Muscle layer of colon (tissue), 2 donors: ENCODE measurements around the gene LITAF.
"Not testable (repeated sequence)": the region's sequence is repeated elsewhere in the genome, so short reads cannot be mapped to it uniquely, and the experiment has no call there.

Experiments used
- H3K27ac ChIP-seq: one replicate; pipeline ENCODE4 v1.7.0; 2013; ENCODE audit warnings: low read depth, mild to moderate bottlenecking, low read length, moderate library complexity
- H3K27me3 ChIP-seq, 2 donors: one replicate each; pipeline ENCODE4 v1.7.0; 2013; ENCODE audit warnings: low read length in 2 of 2, mild to moderate bottlenecking in 2 of 2; ENCODE audit not compliant: insufficient read depth in 2 of 2, control insufficient read depth in 1 of 2
- H3K36me3 ChIP-seq: one replicate; pipeline ENCODE4 v1.7.0; 2013; ENCODE audit warnings: mild to moderate bottlenecking, low read length; ENCODE audit not compliant: insufficient read depth
- H3K4me1 ChIP-seq: one replicate; pipeline ENCODE4 v1.7.0; 2013; ENCODE audit warnings: mild to moderate bottlenecking, low read length; ENCODE audit not compliant: insufficient read depth
- H3K4me3 ChIP-seq, 2 donors: one replicate each; pipeline ENCODE4 v1.7.0; 2013; ENCODE audit warnings: low read length in 2 of 2, low read depth in 1 of 2, mild to moderate bottlenecking in 1 of 2, moderate library complexity in 1 of 2
- H3K9ac ChIP-seq: one replicate; pipeline ENCODE4 v1.7.0; 2013; ENCODE audit warnings: low read length
- H3K9me3 ChIP-seq: one replicate; pipeline ENCODE4 v1.7.0; 2013; ENCODE audit warnings: mild to moderate bottlenecking, low read length
- donor health status: abdominal sarcoma.
- donor health status: Adenocarcinoma of cecum.

The LITAF gene

DNA sequence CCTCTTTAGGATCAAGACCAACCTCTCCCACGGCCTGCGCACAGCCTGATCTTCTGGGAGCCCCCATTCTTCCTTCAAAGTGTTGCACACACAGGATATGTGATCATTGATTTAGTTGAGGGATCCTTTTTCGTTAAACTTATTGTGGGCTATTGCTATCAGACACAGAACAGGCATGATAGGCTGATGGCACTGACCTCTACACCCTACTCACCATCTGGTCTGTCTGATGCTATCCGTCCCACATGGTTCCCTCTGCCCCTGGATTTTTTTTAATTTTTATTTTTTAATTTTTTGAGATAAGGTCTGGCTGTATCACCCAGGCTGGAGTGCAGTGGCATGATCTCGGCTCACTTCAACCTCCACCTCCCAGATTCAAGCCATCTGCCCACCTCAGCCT, 19.2 kb upstream of the LITAF start:
- Histone ChIP-seq H3K27ac (no peak overlapping the region), H3K4me1 (no peaks in the 10 kb centered on the region)

DNA sequence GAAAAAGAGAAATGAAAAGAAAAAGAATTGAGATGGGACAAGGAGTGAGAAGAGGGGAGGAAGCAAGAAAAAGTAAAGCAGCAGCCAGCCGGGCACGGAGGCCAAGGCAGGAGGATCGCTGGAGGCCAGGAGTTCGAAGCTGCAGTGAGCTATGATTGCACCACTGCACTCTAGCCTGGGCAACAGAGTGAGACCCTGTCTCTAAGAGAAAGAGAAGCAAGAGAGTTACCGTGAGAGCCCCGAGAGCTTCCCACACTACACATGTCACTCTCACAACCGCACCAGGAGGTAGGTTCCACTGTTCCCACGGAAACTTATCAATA, 18.8 kb upstream of the LITAF start:
- Histone ChIP-seq H3K36me3 (no peaks in the 10 kb centered on the region), H3K4me1 (no peaks in the 10 kb centered on the region), H3K4me3 (no peak overlapping the region), H3K9ac (no peak overlapping the region), H3K27me3 (no peaks in the 10 kb centered on the region), H3K9me3 (no peaks in the 10 kb centered on the region), H3K27ac (no peak overlapping the region)

More for the DNA sequence above, 19.2 kb upstream of the LITAF start:
- no peaks in the 10 kb centered on the region for H3K27me3 ChIP-seq
- no peaks in the 10 kb centered on the region for H3K36me3 ChIP-seq
- H3K9me3 ChIP-seq: no peaks in the 10 kb centered on the region
- H3K4me3 ChIP-seq: no peak overlapping the region
- H3K9ac ChIP-seq: no peak overlapping the region

DNA sequence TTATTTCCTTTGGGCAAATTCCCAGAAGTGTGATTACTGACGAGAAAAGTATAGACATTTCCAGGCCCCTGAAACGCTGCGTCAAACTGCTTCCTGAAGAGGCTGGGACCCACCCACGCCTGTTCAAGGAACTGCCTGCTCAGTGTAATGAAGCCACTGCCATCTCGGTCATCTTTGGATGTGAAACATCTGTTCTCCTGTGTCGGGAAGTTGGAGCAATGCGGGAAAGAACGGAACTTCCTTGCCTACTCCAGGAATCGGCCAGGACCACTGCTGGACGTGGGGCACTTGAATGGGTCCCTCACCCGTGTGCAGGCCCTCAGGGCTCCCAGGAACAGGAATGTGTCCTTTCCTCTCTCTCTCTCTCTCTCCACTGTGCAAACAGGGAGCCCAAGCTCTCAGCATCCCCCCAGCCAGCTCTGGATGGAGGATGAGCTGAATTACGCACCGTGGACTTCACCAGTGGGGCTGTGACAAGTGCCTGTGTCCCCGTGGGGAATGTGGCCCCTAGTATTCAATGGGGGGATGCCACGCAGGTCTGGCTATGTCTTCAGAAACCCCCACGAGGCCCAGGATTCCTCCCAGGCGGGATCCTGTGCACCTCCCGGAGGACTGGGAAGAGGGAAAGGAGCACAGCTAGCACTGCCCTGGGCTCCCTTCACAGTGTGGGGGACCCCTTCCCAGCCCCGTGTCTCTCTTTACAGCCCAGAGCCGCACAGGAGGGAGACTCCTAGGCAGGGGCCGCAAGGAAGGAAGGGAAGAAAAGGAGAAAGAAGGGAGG, 18.3 kb upstream of the LITAF start:
- Histone ChIP-seq H3K9ac (no peak overlapping the region), H3K4me3 (no peak overlapping the region), H3K4me1 (no peaks in the 10 kb centered on the region), H3K9me3 (no peaks in the 10 kb centered on the region), H3K27ac (no peak overlapping the region), H3K36me3 (no peaks in the 10 kb centered on the region), H3K27me3 (no peaks in the 10 kb centered on the region)

DNA sequence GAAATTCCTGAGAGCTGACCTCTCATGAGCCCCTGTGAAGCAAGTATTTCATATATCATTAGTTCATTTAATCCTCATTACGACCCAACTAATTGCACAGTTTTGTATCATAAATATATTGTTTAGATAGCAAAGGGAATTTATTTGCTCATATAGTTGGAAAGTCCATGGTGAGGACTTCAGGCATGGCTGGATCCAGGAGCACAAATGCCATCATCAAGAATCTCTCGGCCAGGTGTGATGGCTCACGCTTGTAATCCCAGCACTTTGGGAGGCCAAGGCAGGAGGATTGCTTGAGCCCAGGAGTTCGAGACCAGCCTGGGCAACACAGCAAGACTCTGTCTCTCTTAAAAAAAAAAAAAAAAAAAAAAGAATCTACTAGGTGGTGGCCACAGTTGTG, 17.6 kb upstream of the LITAF start:
- not testable (repeated sequence) for H3K27me3 ChIP-seq, H3K9ac ChIP-seq, H3K4me1 ChIP-seq, H3K27ac ChIP-seq, H3K4me3 ChIP-seq, H3K9me3 ChIP-seq, H3K36me3 ChIP-seq

DNA sequence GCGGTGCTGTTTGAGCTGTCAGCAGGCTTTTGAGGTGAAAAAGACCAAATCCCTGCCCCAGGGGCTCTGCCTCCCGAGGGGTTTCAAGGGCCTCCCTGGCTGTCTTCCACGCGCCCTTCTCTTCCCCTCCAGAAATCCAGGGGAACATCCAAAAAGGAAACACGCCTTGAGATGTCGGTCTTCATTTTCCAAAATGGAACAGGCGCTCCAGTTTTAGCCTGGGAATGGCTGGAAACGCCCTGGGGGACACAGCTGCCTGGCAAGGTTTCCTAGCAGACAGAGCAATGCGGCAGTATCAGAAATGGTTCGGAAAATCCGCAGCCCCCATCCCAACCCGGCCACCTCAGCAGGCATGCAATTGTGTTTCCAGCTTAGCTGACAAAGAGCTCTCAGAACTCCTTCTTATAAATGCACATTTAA, 16.6 kb upstream of the LITAF start:
- Histone ChIP-seq H3K27me3 (no peaks in the 10 kb centered on the region), H3K9me3 (no peaks in the 10 kb centered on the region), H3K4me1 (no peaks in the 10 kb centered on the region), H3K27ac (no peak overlapping the region), H3K4me3 (no peak overlapping the region), H3K9ac (no peak overlapping the region), H3K36me3 (no peaks in the 10 kb centered on the region)

DNA sequence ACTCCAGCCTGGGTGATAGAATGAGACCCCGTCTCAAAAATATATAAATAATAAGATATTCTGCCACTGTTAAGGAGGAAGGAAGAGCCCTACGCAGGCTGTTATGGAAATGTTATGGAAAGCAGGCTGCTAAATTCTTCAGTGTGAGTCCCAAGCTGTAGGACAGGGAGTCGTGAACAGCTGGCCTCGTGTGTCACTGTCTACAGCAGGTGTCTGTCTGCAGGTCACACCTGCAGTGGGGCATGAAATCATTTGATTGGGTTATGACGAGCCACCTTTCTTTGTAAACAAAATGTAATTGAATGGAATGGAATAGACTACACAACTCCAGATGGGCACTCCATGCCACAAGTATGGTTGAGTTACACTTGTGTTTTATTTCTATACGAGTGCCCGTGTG, 15.6 kb upstream of the LITAF start:
- no peaks in the 10 kb centered on the region for H3K36me3 ChIP-seq
- H3K27me3 ChIP-seq: no peaks in the 10 kb centered on the region
- no peak overlapping the region for H3K9ac ChIP-seq
- no peak overlapping the region for H3K4me3 ChIP-seq
- no peaks in the 10 kb centered on the region for H3K4me1 ChIP-seq
- no peak overlapping the region for H3K27ac ChIP-seq
- no peaks in the 10 kb centered on the region for H3K9me3 ChIP-seq

DNA sequence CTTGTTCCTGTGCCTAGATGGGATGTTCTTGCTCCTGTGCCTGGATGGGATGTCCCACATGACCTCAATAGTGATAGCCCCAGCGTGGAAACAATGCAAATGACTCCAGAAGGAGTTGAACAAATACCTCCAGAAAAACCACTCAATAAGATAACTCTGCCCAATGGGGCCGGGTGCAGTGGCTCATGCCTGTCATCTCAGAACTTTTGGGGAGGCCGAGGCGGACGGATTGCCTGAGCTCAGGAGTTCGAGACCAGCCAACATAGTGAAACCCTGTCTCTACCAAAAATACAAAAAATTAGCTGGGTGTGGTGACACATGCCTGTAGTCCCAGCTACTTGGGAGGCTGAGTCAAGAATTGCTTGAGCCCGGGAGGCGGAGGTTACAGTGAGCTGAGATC, 15.2 kb upstream of the LITAF start:
- no peaks in the 10 kb centered on the region for H3K36me3 ChIP-seq
- H3K4me3 ChIP-seq: no peak overlapping the region
- H3K9ac ChIP-seq: no peak overlapping the region
- H3K9me3 ChIP-seq: no peaks in the 10 kb centered on the region
- H3K27ac ChIP-seq: no peak overlapping the region
- no peaks in the 10 kb centered on the region for H3K27me3 ChIP-seq
- H3K4me1 ChIP-seq: no peaks in the 10 kb centered on the region

DNA sequence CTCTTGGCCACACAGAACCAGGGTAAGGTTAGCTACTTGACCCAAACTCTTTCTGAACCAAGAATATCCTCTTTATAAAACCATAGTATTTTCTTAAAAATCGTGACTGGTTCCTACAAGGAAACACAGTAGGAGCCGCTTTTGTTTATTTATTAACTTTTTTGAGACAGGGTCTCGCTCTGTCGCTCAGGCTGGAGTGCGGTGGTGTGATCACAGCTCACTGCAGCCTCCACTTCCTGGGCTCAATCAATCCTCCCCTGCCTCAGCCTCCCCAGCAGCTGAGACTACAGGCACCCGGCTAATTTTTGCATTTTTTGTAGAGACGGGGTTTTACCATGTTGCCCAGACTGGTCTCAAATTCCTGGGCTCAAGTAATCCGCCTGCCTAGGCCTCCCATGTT, 14.7 kb upstream of the LITAF start:
- Histone ChIP-seq H3K9ac (no peak overlapping the region), H3K27me3 (no peaks in the 10 kb centered on the region), H3K27ac (no peak overlapping the region), H3K9me3 (no peaks in the 10 kb centered on the region), H3K4me1 (no peaks in the 10 kb centered on the region), H3K4me3 (no peak overlapping the region), H3K36me3 (no peaks in the 10 kb centered on the region)

DNA sequence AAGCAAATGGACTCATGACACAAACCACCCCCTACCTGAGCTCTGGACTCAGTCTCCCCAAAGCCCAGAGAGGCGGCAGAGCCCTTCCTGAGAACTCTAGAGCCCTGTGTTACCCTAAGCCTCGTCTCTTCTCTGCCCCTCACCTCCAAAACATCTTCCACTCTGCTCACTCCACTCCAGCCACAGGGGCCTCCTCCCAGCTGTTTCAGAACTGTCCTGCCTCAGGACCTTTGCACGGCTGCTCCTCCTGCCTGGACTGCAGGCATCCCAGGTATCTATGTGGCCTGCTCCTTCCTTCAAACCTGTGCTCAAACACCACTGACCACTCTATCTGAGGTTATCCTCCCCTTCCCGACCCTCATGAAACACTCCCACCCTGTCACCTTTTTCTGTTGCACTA, 12.9 kb upstream of the LITAF start:
- no peak overlapping the region for H3K27ac ChIP-seq

DNA sequence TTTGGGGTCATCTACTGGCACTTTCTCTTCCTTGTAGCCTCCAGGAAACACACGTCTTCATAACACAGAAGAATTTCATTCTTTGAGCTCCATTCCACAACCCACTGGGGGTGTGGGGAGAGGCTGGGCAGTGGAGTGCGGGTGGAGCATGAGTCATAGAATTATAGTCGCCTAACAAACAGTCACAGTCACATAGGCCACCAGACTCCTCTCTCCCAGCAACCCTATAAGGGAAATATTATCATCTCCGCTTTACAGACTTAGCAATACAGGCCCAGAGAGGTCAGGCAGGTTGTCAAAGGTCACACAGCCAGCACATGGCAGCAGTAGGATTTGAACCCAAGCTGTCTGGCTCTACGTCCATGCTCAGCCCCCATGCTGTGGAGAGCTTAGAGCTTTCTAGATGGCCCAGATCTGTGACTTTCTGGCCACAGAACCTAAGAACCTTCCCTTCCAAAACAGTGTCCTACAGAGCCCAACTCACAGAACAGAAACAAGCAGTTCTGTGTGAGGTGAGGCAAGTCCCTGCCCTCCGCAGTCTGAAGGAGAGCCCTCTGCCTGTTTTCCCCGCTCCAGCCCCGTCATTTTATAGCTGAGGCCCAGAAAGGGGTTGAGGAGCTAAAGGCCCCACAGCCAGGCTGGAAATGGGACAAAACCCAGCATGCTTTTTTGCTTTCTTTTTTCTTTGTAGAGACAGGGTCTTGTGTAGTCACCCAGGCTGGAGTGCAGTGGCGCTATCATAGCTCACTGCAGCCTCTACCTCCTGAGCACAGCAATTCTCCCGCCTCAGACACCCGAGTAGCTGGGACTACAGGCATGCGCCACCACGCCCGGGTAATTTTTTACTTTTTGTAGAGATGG, 10.7 kb upstream of the LITAF start:
- H3K27me3 ChIP-seq: no peaks in the 10 kb centered on the region
- no peak overlapping the region for H3K4me3 ChIP-seq
- no peaks in the 10 kb centered on the region for H3K36me3 ChIP-seq
- H3K4me1 ChIP-seq: no peaks in the 10 kb centered on the region
- no peaks in the 10 kb centered on the region for H3K9me3 ChIP-seq
- H3K27ac ChIP-seq: no peak overlapping the region
- no peak overlapping the region for H3K9ac ChIP-seq

More for the DNA sequence above, 12.9 kb upstream of the LITAF start:
- no peak overlapping the region for H3K4me3 ChIP-seq
- H3K27me3 ChIP-seq: no peaks in the 10 kb centered on the region
- no peaks in the 10 kb centered on the region for H3K4me1 ChIP-seq
- no peaks in the 10 kb centered on the region for H3K36me3 ChIP-seq
- no peaks in the 10 kb centered on the region for H3K9me3 ChIP-seq
- H3K9ac ChIP-seq: no peak overlapping the region

DNA sequence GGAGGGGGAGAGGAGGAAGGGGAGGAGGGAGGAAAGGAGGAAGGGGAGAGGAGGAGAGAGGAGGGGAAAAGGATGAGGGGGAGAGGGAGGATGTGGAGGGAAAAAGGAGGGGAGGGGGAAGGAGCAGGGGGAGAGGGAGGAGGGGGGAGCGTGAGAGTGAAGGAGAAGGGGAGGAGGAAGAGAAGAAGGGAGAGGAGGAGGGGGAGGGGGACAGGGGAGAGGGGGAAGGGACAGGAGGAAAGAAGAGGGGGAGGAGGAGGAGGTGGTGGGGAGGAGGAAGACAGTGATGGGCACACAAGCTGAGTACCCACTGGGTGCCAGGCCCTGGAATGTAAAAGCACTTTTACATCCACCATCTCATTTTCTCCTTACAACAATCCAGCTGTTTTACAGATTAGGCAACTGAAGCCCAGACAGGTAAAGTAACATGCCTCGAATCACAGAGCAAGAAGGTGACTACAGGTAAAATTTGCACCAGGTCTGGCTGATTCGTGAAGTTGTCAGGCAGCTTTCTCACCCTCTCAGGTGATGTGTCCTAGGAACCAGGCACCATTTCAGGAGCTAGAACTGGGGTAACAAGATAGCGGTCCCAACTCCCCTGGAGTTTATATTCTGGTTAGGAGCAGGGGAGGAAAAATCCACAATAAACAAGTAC, 10.0 kb upstream of the LITAF start:
- Histone ChIP-seq H3K27ac (no peak overlapping the region), H3K9me3 (no peaks in the 10 kb centered on the region), H3K27me3 (no peaks in the 10 kb centered on the region), H3K36me3 (no peaks in the 10 kb centered on the region), H3K4me1 (no peaks in the 10 kb centered on the region), H3K9ac (no peak overlapping the region), H3K4me3 (no peak overlapping the region)
